Epidermal melanocyte (primary cell): ENCODE results near the gene CUEDC2.

Source experiments
- DNase-seq: peaks from one replicate; pipeline ENCODE4 v3.0.0; 2011; ENCODE audit warnings: low spot score; ENCODE audit not compliant: insufficient read length

CUEDC2 gene

GRCh38 chr10:102410429-102411073 lies 21.8 kb downstream of the CUEDC2 start:
- DNase-seq = no peak

- no peak for DNase-seq
Measured at GRCh38 chr10:102409604-102410428, 22.6 kb downstream of the CUEDC2 start.

GRCh38 chr10:102408728-102409603 lies 23.4 kb downstream of the CUEDC2 start:
- no peak for DNase-seq

GRCh38 chr10:102408131-102408727 lies 24.1 kb downstream of the CUEDC2 start:
- DNase-seq = no peak

- DNase-seq = no peak
Measured at GRCh38 chr10:102407425-102408130, 24.8 kb downstream of the CUEDC2 start.

GRCh38 chr10:102406815-102407214 lies 25.6 kb downstream of the CUEDC2 start:
- no peak for DNase-seq

- no peak for DNase-seq
Measured at GRCh38 chr10:102405632-102406031, 26.7 kb downstream of the CUEDC2 start.

GRCh38 chr10:102405108-102405571 lies 27.2 kb downstream of the CUEDC2 start:
- DNase-seq = no peak

- no peak for DNase-seq
Measured at GRCh38 chr10:102404361-102405107, 27.8 kb downstream of the CUEDC2 start.

- no peak for DNase-seq
Measured at GRCh38 chr10:102403115-102403514, 29.3 kb downstream of the CUEDC2 start.

- DNase-seq = no peak
Measured at GRCh38 chr10:102402512-102402896, 29.9 kb downstream of the CUEDC2 start.

GRCh38 chr10:102401735-102402511 lies 30.5 kb downstream of the CUEDC2 start:
- DNase-seq = no peak

GRCh38 chr10:102401342-102401654 lies 31.1 kb downstream of the CUEDC2 start:
- no peak for DNase-seq

- no peak for DNase-seq
Measured at GRCh38 chr10:102400598-102401341, 31.6 kb downstream of the CUEDC2 start.

GRCh38 chr10:102400076-102400475 lies 32.3 kb downstream of the CUEDC2 start:
- DNase-seq = no peak

- DNase-seq = peak; percentile 94
Measured at GRCh38 chr10:102399217-102400021, 33.0 kb downstream of the CUEDC2 start.

GRCh38 chr10:102398172-102399020 lies 34.0 kb downstream of the CUEDC2 start:
- no peak for DNase-seq
